SK-N-SH (cell line): Measurements from ENCODE around the gene CLPSL1.
"Not testable (repeated sequence)": the region's sequence is repeated elsewhere in the genome, so short reads cannot be mapped to it uniquely, and the experiment has no call there.

Source experiments
- TAF1 ChIP-seq: IDR thresholded peaks from 2 replicates; pipeline ENCODE4 v1.6.1; 2012; ENCODE audit warnings: low read depth, mild to moderate bottlenecking, low read length, moderate library complexity, borderline replicate concordance
- USF1 ChIP-seq: IDR thresholded peaks from 2 replicates; pipeline ENCODE4 v1.4.0; 2012; ENCODE audit warnings: low read depth, borderline replicate concordance

- TF ChIP-seq TAF1, USF1: not testable (repeated sequence)
Observed at GRCh38 chr6:35734319-35734718, 46.5 kb upstream of the CLPSL1 start.
